ENCODE measurements around the gene SLC6A16.
"Not testable (repeated sequence)": the region's sequence is repeated elsewhere in the genome, so short reads cannot be mapped to it uniquely, and the experiment has no call there.

The SLC6A16 gene

DNA sequence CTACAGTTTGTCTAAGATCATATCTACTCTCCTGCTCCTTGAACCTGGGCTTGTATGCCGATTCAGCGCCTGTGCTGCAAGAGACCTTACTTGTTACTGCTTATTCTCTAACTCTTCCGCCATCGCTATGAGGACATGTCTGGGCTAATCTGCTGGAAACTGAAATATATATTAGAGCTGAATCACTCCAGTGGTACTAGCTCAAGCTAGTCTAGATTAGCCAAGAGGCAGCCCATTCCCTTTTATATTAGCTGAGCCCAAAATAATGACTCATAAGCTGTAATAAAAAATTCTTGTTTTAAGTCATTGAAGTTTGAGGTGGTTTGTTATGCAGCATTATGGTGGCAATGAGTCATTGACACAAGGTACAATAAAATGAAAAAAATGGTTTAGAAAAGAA, 52.8 kb downstream of the SLC6A16 start:
- TF ChIP-seq PAX5 (IDR thresholded peaks at IDR 0.05; ENCODE audit: insufficient read depth, low read length, severe bottlenecking) (no peak), TAF1 (IDR thresholded peaks at IDR 0.05; ENCODE audit: low read depth, low read length) (no peak), SPI1 (IDR thresholded peaks at IDR 0.05; ENCODE audit: low read depth, low read length) (no peak), POLR2A (IDR thresholded peaks at IDR 0.05; ENCODE audit: low read depth, low read length) (no peak), POLR2AphosphoS5 (IDR thresholded peaks at IDR 0.05; ENCODE audit: low read depth, low read length) (no peak), POU2F2 (IDR thresholded peaks at IDR 0.05; ENCODE audit: low read depth, low read length) (no peak)
- FAIRE-seq (no peak), DNase-seq (ENCODE audit: insufficient read length, low spot score) (no peak)

- FAIRE-seq, result no peak
- DNase-seq (ENCODE audit: insufficient read length, low spot score), result no peak
- TF ChIP-seq PAX5 (IDR thresholded peaks at IDR 0.05; ENCODE audit: insufficient read depth, low read length, severe bottlenecking) (no peak), POU2F2 (IDR thresholded peaks at IDR 0.05; ENCODE audit: low read depth, low read length) (no peak), POLR2AphosphoS5 (IDR thresholded peaks at IDR 0.05; ENCODE audit: low read depth, low read length) (no peak), TAF1 (IDR thresholded peaks at IDR 0.05; ENCODE audit: low read depth, low read length) (no peak), POLR2A (IDR thresholded peaks at IDR 0.05; ENCODE audit: low read depth, low read length) (no peak), SPI1 (IDR thresholded peaks at IDR 0.05; ENCODE audit: low read depth, low read length) (no peak)
Observed at GRCh38 chr19:49271080-49271753, 53.8 kb downstream of the SLC6A16 start.

DNA sequence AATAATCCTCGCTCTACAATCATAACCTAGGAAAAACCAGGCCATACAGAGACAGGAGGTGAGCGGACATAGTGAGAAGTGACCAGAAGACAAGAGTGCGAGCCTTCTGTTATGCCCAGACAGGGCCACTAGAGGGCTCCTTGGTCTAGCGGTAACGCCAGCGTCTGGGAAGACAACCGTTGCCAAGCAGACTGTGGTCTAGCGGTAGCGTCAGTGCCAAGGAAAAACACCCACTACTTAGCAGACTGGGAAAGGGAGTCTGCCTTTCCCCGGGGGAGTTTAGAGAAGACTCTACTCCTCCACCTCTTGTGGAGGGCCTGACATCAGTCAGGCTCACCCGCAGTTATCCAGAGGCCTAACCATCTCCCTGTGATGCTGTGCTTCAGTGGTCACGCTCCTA, 58.6 kb downstream of the SLC6A16 start:
- not testable (repeated sequence) for DNase-seq (ENCODE audit: insufficient read length, low spot score)

GRCh38 chr19:49264258-49264657, 60.7 kb downstream of the SLC6A16 start:
- FAIRE-seq (no peak), DNase-seq (ENCODE audit: insufficient read length, low spot score) (no peak)
- TF ChIP-seq POLR2AphosphoS5 (IDR thresholded peaks at IDR 0.05; ENCODE audit: low read depth, low read length), result no peak
- TF ChIP-seq PAX5 (IDR thresholded peaks at IDR 0.05; ENCODE audit: insufficient read depth, low read length, severe bottlenecking), result no peak
- no peak for TF ChIP-seq POLR2A (IDR thresholded peaks at IDR 0.05; ENCODE audit: low read depth, low read length)
- TF ChIP-seq SPI1 (IDR thresholded peaks at IDR 0.05; ENCODE audit: low read depth, low read length), result no peak
- TF ChIP-seq POU2F2 (IDR thresholded peaks at IDR 0.05; ENCODE audit: low read depth, low read length), result no peak
- TF ChIP-seq TAF1 (IDR thresholded peaks at IDR 0.05; ENCODE audit: low read depth, low read length), result no peak

More for the DNA sequence above, 58.6 kb downstream of the SLC6A16 start:
- peak; percentile 85 for FAIRE-seq

- no peak for FAIRE-seq
- no peak for TF ChIP-seq TAF1 (IDR thresholded peaks at IDR 0.05; ENCODE audit: low read depth, low read length)
- no peak for TF ChIP-seq POLR2AphosphoS5 (IDR thresholded peaks at IDR 0.05; ENCODE audit: low read depth, low read length)
- TF ChIP-seq SPI1 (IDR thresholded peaks at IDR 0.05; ENCODE audit: low read depth, low read length), result no peak
- TF ChIP-seq POLR2A (IDR thresholded peaks at IDR 0.05; ENCODE audit: low read depth, low read length), result no peak
- no peak for TF ChIP-seq POU2F2 (IDR thresholded peaks at IDR 0.05; ENCODE audit: low read depth, low read length)
- TF ChIP-seq PAX5 (IDR thresholded peaks at IDR 0.05; ENCODE audit: insufficient read depth, low read length, severe bottlenecking), result no peak
- DNase-seq (ENCODE audit: insufficient read length, low spot score), result no peak
Observed at GRCh38 chr19:49261602-49262001, 63.4 kb downstream of the SLC6A16 start.

- TF ChIP-seq POU2F2 (IDR thresholded peaks at IDR 0.05; ENCODE audit: low read depth, low read length), result no peak
- TF ChIP-seq POLR2AphosphoS5 (IDR thresholded peaks at IDR 0.05; ENCODE audit: low read depth, low read length), result no peak
- no peak for TF ChIP-seq SPI1 (IDR thresholded peaks at IDR 0.05; ENCODE audit: low read depth, low read length)
- TF ChIP-seq TAF1 (IDR thresholded peaks at IDR 0.05; ENCODE audit: low read depth, low read length), result no peak
- TF ChIP-seq PAX5 (IDR thresholded peaks at IDR 0.05; ENCODE audit: insufficient read depth, low read length, severe bottlenecking), result no peak
- no peak for TF ChIP-seq POLR2A (IDR thresholded peaks at IDR 0.05; ENCODE audit: low read depth, low read length)
- no peak for DNase-seq (ENCODE audit: insufficient read length, low spot score)
- no peak for FAIRE-seq
Observed at GRCh38 chr19:49256691-49257090, 68.3 kb downstream of the SLC6A16 start.

- TF ChIP-seq POLR2AphosphoS5 (IDR thresholded peaks at IDR 0.05; ENCODE audit: low read depth, low read length), result no peak
- no peak for TF ChIP-seq PAX5 (IDR thresholded peaks at IDR 0.05; ENCODE audit: insufficient read depth, low read length, severe bottlenecking)
- no peak for TF ChIP-seq SPI1 (IDR thresholded peaks at IDR 0.05; ENCODE audit: low read depth, low read length)
- TF ChIP-seq POU2F2 (IDR thresholded peaks at IDR 0.05; ENCODE audit: low read depth, low read length), result no peak
- TF ChIP-seq TAF1 (IDR thresholded peaks at IDR 0.05; ENCODE audit: low read depth, low read length), result no peak
- TF ChIP-seq POLR2A (IDR thresholded peaks at IDR 0.05; ENCODE audit: low read depth, low read length), result no peak
- FAIRE-seq, result no peak
- no peak for DNase-seq (ENCODE audit: insufficient read length, low spot score)
Observed at GRCh38 chr19:49255674-49256073, 69.3 kb downstream of the SLC6A16 start.

- no peak for TF ChIP-seq SPI1 (IDR thresholded peaks at IDR 0.05; ENCODE audit: low read depth, low read length)
- FAIRE-seq, result no peak
- no peak for DNase-seq (ENCODE audit: insufficient read length, low spot score)
Observed at GRCh38 chr19:49249933-49250332, 75.1 kb downstream of the SLC6A16 start.

DNA sequence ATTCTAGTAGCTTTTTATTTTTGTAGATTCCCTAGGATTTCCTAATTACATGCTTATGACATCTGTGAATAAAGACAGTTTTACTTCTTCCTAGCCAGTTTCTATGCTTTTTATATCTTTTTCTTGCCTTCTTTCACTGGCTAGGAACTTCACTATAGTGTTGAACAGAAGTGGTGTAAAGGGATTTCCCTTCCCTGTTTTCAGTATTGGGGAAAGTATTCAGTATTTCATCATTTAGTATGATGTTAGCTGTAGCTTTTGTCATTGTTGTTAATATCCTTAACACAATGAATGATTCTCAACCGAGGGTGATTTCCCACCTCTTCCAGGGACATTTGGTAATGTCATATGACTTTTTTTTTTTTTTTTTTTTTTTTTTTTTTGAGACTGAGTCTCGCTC, 77.3 kb downstream of the SLC6A16 start:
- DNase-seq (ENCODE audit: insufficient read length, low spot score) (no peak), FAIRE-seq (no peak)
- TF ChIP-seq SPI1 (IDR thresholded peaks at IDR 0.05; ENCODE audit: low read depth, low read length), result no peak
- TF ChIP-seq POLR2AphosphoS5 (IDR thresholded peaks at IDR 0.05; ENCODE audit: low read depth, low read length), result no peak
- no peak for TF ChIP-seq PAX5 (IDR thresholded peaks at IDR 0.05; ENCODE audit: insufficient read depth, low read length, severe bottlenecking)
- TF ChIP-seq POU2F2 (IDR thresholded peaks at IDR 0.05; ENCODE audit: low read depth, low read length), result no peak
- no peak for TF ChIP-seq POLR2A (IDR thresholded peaks at IDR 0.05; ENCODE audit: low read depth, low read length)
- TF ChIP-seq TAF1 (IDR thresholded peaks at IDR 0.05; ENCODE audit: low read depth, low read length), result no peak

DNA sequence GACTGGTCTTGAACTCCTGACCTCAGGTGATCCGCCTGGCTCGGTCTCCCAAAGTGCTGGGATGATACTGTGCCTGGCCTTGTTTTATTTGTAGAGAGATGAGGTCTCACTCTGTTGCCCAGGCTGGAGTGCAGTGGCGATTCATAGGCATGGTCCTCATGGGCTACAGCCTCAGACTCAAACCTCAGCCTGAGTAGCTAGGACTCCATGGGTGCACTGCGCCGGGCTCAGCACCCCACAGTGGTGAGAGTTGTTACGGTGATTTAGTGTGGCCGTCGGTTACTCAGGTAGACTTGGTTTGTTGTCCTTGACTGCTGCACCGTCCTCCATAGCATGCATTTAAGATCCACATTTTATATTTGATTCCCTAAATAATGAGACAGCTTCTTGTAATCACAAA, 80.7 kb downstream of the SLC6A16 start:
- FAIRE-seq, result no peak

More for the DNA sequence above, 80.7 kb downstream of the SLC6A16 start:
- DNase-seq (ENCODE audit: insufficient read length, low spot score), result no peak
- no peak for TF ChIP-seq SPI1 (IDR thresholded peaks at IDR 0.05; ENCODE audit: low read depth, low read length)
- TF ChIP-seq TAF1 (IDR thresholded peaks at IDR 0.05; ENCODE audit: low read depth, low read length), result no peak
- no peak for TF ChIP-seq POLR2AphosphoS5 (IDR thresholded peaks at IDR 0.05; ENCODE audit: low read depth, low read length)
- TF ChIP-seq PAX5 (IDR thresholded peaks at IDR 0.05; ENCODE audit: insufficient read depth, low read length, severe bottlenecking), result no peak
- TF ChIP-seq POLR2A (IDR thresholded peaks at IDR 0.05; ENCODE audit: low read depth, low read length), result no peak
- TF ChIP-seq POU2F2 (IDR thresholded peaks at IDR 0.05; ENCODE audit: low read depth, low read length), result no peak
